Endothelial cell (in vitro differentiated cells): ENCODE results near the gene PTPRK. TPM values are rescaled to one million over a fixed set of nuclear protein-coding genes. Genes with fewer than 3 reads are reported as not detected.
A peak's percentile ranks its signal among the peaks of the same experiment; 100 is the strongest.

ENCODE experiments used
- DNase-seq: peaks from one replicate; pipeline ENCODE4 v3.0.0; 2021; ENCODE audit warnings: low spot score
- H3K27ac Mint-ChIP-seq: one replicate; pipeline ENCODE4 v1.8.0; 2021; ENCODE audit warnings: mixed read lengths, inconsistent platforms; ENCODE audit not compliant: unreplicated experiment
- H3K27me3 Mint-ChIP-seq: one replicate; pipeline ENCODE4 v1.8.0; 2021; ENCODE audit warnings: mild to moderate bottlenecking, moderate library complexity, mixed read lengths, inconsistent platforms; ENCODE audit not compliant: unreplicated experiment
- H3K36me3 Mint-ChIP-seq: one replicate; pipeline ENCODE4 v1.8.0; 2021; ENCODE audit warnings: mild to moderate bottlenecking, low read depth, mixed read lengths, inconsistent platforms; ENCODE audit not compliant: unreplicated experiment
- H3K4me1 Mint-ChIP-seq: one replicate; pipeline ENCODE4 v1.8.0; 2021; ENCODE audit warnings: mild to moderate bottlenecking, mixed read lengths, inconsistent platforms; ENCODE audit not compliant: unreplicated experiment
- H3K4me3 Mint-ChIP-seq: one replicate; pipeline ENCODE4 v1.8.0; 2021; ENCODE audit warnings: mild to moderate bottlenecking, mixed read lengths, inconsistent platforms; ENCODE audit not compliant: unreplicated experiment
- H3K9me3 Mint-ChIP-seq: one replicate; pipeline ENCODE4 v1.8.0; 2021; ENCODE audit warnings: mixed read lengths, inconsistent platforms; ENCODE audit not compliant: unreplicated experiment
- CTCF ChIP-seq: fragments of 200-600 bp; sonication (generic); IDR thresholded peaks from one replicate; pipeline ENCODE4 v1.5.0; 2021; ENCODE audit warnings: antibody characterized with exemption; ENCODE audit not compliant: unreplicated experiment
- long read RNA-seq: library from polyadenylated mRNA; unstranded; transcript quantifications from one replicate; pipeline ENCODE4 v2.0.0, GENCODE V29; 2020; ENCODE audit not compliant: unreplicated experiment
- total RNA-seq: library from RNA; stranded (reverse); fragmentation: NEBNext Ultra II Directional; extraction: Animal tissue kit (Norgen Biotek cat#: 25700); gene quantifications from one replicate; pipeline ENCODE4 v1.2.1, GENCODE V29; 2021; ENCODE audit not compliant: unreplicated experiment

The PTPRK gene
- total RNA-seq, result 47.3 TPM
- long read RNA-seq, partial matches to known transcripts, result 8 of 12 reads
- long read RNA-seq, other reads (novel, unspliced or antisense), result 2 of 12 reads

- peak; percentile 94 for DNase-seq
- TF ChIP-seq CTCF, result peak; percentile 74
- H3K4me3 Mint-ChIP-seq, result peak within 1 kb of the TSS; percentile 98
- peak within 1 kb of the TSS; percentile 96 for H3K27ac Mint-ChIP-seq
- peaks cover 17% of the 10 kb centered on the region for H3K27me3 Mint-ChIP-seq
- peaks cover 28% of the 10 kb centered on the region for H3K4me1 Mint-ChIP-seq
- peaks cover 4% of the 10 kb centered on the region for H3K36me3 Mint-ChIP-seq
- no peaks in the 10 kb centered on the region for H3K9me3 Mint-ChIP-seq
These were observed at the start of gene PTPRK for GRCh38 chr6:128520436-128521281. Gene PTPRK, minus strand, starts transcription at chr6:128520599. Its CDS starts 241 bp downstream, at chr6:128520358.

- H3K36me3 Mint-ChIP-seq, result no peaks in the 10 kb centered on the region
- TF ChIP-seq CTCF, result no peak
- no peak overlapping the region for H3K27ac Mint-ChIP-seq
- H3K4me1 Mint-ChIP-seq, result no peaks in the 10 kb centered on the region
- no peak for DNase-seq
- H3K27me3 Mint-ChIP-seq, result no peaks in the 10 kb centered on the region
- H3K4me3 Mint-ChIP-seq, result no peak overlapping the region
- H3K9me3 Mint-ChIP-seq, result no peaks in the 10 kb centered on the region
These were observed 46.6 kb upstream of the PTPRK start for GRCh38 chr6:128567029-128567428.

- Mint-ChIP-seq H3K9me3 (no peaks in the 10 kb centered on the region), H3K27me3 (no peaks in the 10 kb centered on the region), H3K27ac (no peak overlapping the region), H3K4me1 (no peaks in the 10 kb centered on the region), H3K4me3 (no peak overlapping the region), H3K36me3 (no peaks in the 10 kb centered on the region)
- no peak for TF ChIP-seq CTCF
- no peak for DNase-seq
These were observed 40.6 kb upstream of the PTPRK start for GRCh38 chr6:128560966-128561365.

GRCh38 chr6:128558924-128559323 is 38.5 kb upstream of the PTPRK start:
- Mint-ChIP-seq H3K4me1 (no peaks in the 10 kb centered on the region), H3K27me3 (no peaks in the 10 kb centered on the region), H3K27ac (no peak overlapping the region), H3K36me3 (no peaks in the 10 kb centered on the region), H3K9me3 (no peaks in the 10 kb centered on the region), H3K4me3 (no peak overlapping the region)
- no peak for TF ChIP-seq CTCF
- no peak for DNase-seq

- H3K27me3 Mint-ChIP-seq, result no peaks in the 10 kb centered on the region
- no peak for TF ChIP-seq CTCF
- H3K9me3 Mint-ChIP-seq, result no peaks in the 10 kb centered on the region
- DNase-seq, result no peak
- H3K36me3 Mint-ChIP-seq, result no peaks in the 10 kb centered on the region
- no peak overlapping the region for H3K4me3 Mint-ChIP-seq
- no peak overlapping the region for H3K27ac Mint-ChIP-seq
- H3K4me1 Mint-ChIP-seq, result no peaks in the 10 kb centered on the region
These were observed 37.6 kb upstream of the PTPRK start for GRCh38 chr6:128558021-128558420.
